ENCODE data around the gene FHIP1B.

Gene FHIP1B

GRCh38 chr11:6219359-6219758 is 15.1 kb downstream of the FHIP1B start:
- H3K9me3 ChIP-seq (ENCODE audit: control extremely low read depth in 1 of 5, control insufficient read depth in 4 of 5, insufficient read depth in 2 of 5, low read depth in 1 of 5, low read length in 4 of 5): no peaks in the 10 kb centered on the region
- DNase-seq: no peak
- H3K4me3 ChIP-seq (ENCODE audit: control insufficient read depth in 1 of 7, extremely low read depth in 1 of 7, insufficient read depth in 4 of 7, low read depth in 2 of 7, low read length in 6 of 7): no peak overlapping the region
- H3K27me3 ChIP-seq (replicated peaks in 2 of 5; ENCODE audit: control insufficient read depth in 4 of 5, insufficient read depth in 5 of 5, low read length in 4 of 5): no peaks in the 10 kb centered on the region
- CTCF ChIA-PET: no interaction called here
- peaks cover 0 to 2% (median 0%) of the 10 kb centered on the region in 4 experiments for H3K4me1 ChIP-seq (ENCODE audit: control extremely low read depth in 1 of 4, control insufficient read depth in 4 of 4, insufficient read depth in 4 of 4, low read length in 3 of 4)
- no peak overlapping the region for H3K27ac ChIP-seq (ENCODE audit: insufficient read depth in 1 of 2, low read depth in 1 of 2, low read length in 2 of 2, poor library complexity in 1 of 2, severe bottlenecking in 2 of 2)
- POLR2A ChIA-PET: no interaction called here
- peaks cover 14 to 89% (median 63%) of the 10 kb centered on the region in 4 experiments for H3K36me3 ChIP-seq (ENCODE audit: control insufficient read depth in 4 of 4, insufficient read depth in 4 of 4, low read length in 3 of 4)
- 100% methylated on average over 1 of the region's 2 CpGs for WGBS (ENCODE audit: insufficient coverage)

GRCh38 chr11:6217722-6218121 is 16.7 kb downstream of the FHIP1B start:
- peaks cover 21 to 84% (median 58%) of the 10 kb centered on the region in 4 experiments for H3K36me3 ChIP-seq (ENCODE audit: control insufficient read depth in 4 of 4, insufficient read depth in 4 of 4, low read length in 3 of 4)
- no peak overlapping the region for H3K27ac ChIP-seq (ENCODE audit: insufficient read depth in 1 of 2, low read depth in 1 of 2, low read length in 2 of 2, poor library complexity in 1 of 2, severe bottlenecking in 2 of 2)
- CTCF ChIA-PET: no interaction called here

GRCh38 chr11:6216501-6216900 is 17.9 kb downstream of the FHIP1B start:
- DNase-seq: no peak
- CTCF ChIA-PET: interaction anchor here (1.3 to 1.9 kb wide), 2 partner anchors 13 kb away, joined by 5 to 6 read pairs; no protein-coding TSS in a partner anchor
- Histone ChIP-seq H3K4me3 (ENCODE audit: control insufficient read depth in 1 of 7, extremely low read depth in 1 of 7, insufficient read depth in 4 of 7, low read depth in 2 of 7, low read length in 6 of 7) (no peak overlapping the region), H3K27ac (ENCODE audit: insufficient read depth in 1 of 2, low read depth in 1 of 2, low read length in 2 of 2, poor library complexity in 1 of 2, severe bottlenecking in 2 of 2) (no peak overlapping the region), H3K9me3 (ENCODE audit: control extremely low read depth in 1 of 5, control insufficient read depth in 4 of 5, insufficient read depth in 2 of 5, low read depth in 1 of 5, low read length in 4 of 5) (no peaks in the 10 kb centered on the region), H3K36me3 (ENCODE audit: control insufficient read depth in 4 of 4, insufficient read depth in 4 of 4, low read length in 3 of 4) (peaks cover 14 to 81% (median 50%) of the 10 kb centered on the region in 4 experiments), H3K4me1 (ENCODE audit: control extremely low read depth in 1 of 4, control insufficient read depth in 4 of 4, insufficient read depth in 4 of 4, low read length in 3 of 4) (peaks cover 0 to 2% (median 0%) of the 10 kb centered on the region in 4 experiments), H3K27me3 (replicated peaks in 2 of 5; ENCODE audit: control insufficient read depth in 4 of 5, insufficient read depth in 5 of 5, low read length in 4 of 5) (no peaks in the 10 kb centered on the region)
- POLR2A ChIA-PET: no interaction called here
- 100% methylated on average over 1 of the region's 4 CpGs for WGBS (ENCODE audit: insufficient coverage)

More at GRCh38 chr11:6217722-6218121, 16.7 kb downstream of the FHIP1B start:
- no peaks in the 10 kb centered on the region for H3K27me3 ChIP-seq (replicated peaks in 2 of 5; ENCODE audit: control insufficient read depth in 4 of 5, insufficient read depth in 5 of 5, low read length in 4 of 5)
- H3K9me3 ChIP-seq (ENCODE audit: control extremely low read depth in 1 of 5, control insufficient read depth in 4 of 5, insufficient read depth in 2 of 5, low read depth in 1 of 5, low read length in 4 of 5): no peaks in the 10 kb centered on the region
- POLR2A ChIA-PET: no interaction called here
- no peak overlapping the region for H3K4me3 ChIP-seq (ENCODE audit: control insufficient read depth in 1 of 7, extremely low read depth in 1 of 7, insufficient read depth in 4 of 7, low read depth in 2 of 7, low read length in 6 of 7)
- DNase-seq: no peak
- peaks cover 0 to 2% (median 0%) of the 10 kb centered on the region in 4 experiments for H3K4me1 ChIP-seq (ENCODE audit: control extremely low read depth in 1 of 4, control insufficient read depth in 4 of 4, insufficient read depth in 4 of 4, low read length in 3 of 4)
- 91% methylated on average over 17 of the region's 19 CpGs for WGBS (ENCODE audit: insufficient coverage)

- CTCF ChIA-PET: no interaction called here
- Histone ChIP-seq H3K4me3 (ENCODE audit: control insufficient read depth in 1 of 7, extremely low read depth in 1 of 7, insufficient read depth in 4 of 7, low read depth in 2 of 7, low read length in 6 of 7) (no peak overlapping the region), H3K4me1 (ENCODE audit: control extremely low read depth in 1 of 4, control insufficient read depth in 4 of 4, insufficient read depth in 4 of 4, low read length in 3 of 4) (peaks cover 0 to 2% (median 0%) of the 10 kb centered on the region in 4 experiments), H3K36me3 (ENCODE audit: control insufficient read depth in 4 of 4, insufficient read depth in 4 of 4, low read length in 3 of 4) (peaks cover 8 to 85% (median 57%) of the 10 kb centered on the region in 4 experiments), H3K27ac (ENCODE audit: insufficient read depth in 1 of 2, low read depth in 1 of 2, low read length in 2 of 2, poor library complexity in 1 of 2, severe bottlenecking in 2 of 2) (no peak overlapping the region), H3K27me3 (replicated peaks in 2 of 5; ENCODE audit: control insufficient read depth in 4 of 5, insufficient read depth in 5 of 5, low read length in 4 of 5) (no peaks in the 10 kb centered on the region), H3K9me3 (ENCODE audit: control extremely low read depth in 1 of 5, control insufficient read depth in 4 of 5, insufficient read depth in 2 of 5, low read depth in 1 of 5, low read length in 4 of 5) (no peaks in the 10 kb centered on the region)
- POLR2A ChIA-PET: no interaction called here
- DNase-seq: no peak
- WGBS (ENCODE audit: insufficient coverage): 98% methylated on average over 6 of the region's 10 CpGs
These were observed 19.9 kb downstream of the FHIP1B start for GRCh38 chr11:6214530-6214929.

GRCh38 chr11:6210274-6210955 is 24.0 kb downstream of the FHIP1B start:
- Histone ChIP-seq H3K9me3 (ENCODE audit: control extremely low read depth in 1 of 5, control insufficient read depth in 4 of 5, insufficient read depth in 2 of 5, low read depth in 1 of 5, low read length in 4 of 5) (no peaks in the 10 kb centered on the region), H3K27ac (ENCODE audit: insufficient read depth in 1 of 2, low read depth in 1 of 2, low read length in 2 of 2, poor library complexity in 1 of 2, severe bottlenecking in 2 of 2) (no peak overlapping the region), H3K36me3 (ENCODE audit: control insufficient read depth in 4 of 4, insufficient read depth in 4 of 4, low read length in 3 of 4) (peaks cover 7 to 55% (median 33%) of the 10 kb centered on the region in 4 experiments), H3K4me1 (ENCODE audit: control extremely low read depth in 1 of 4, control insufficient read depth in 4 of 4, insufficient read depth in 4 of 4, low read length in 3 of 4) (no peaks in the 10 kb centered on the region), H3K27me3 (replicated peaks in 2 of 5; ENCODE audit: control insufficient read depth in 4 of 5, insufficient read depth in 5 of 5, low read length in 4 of 5) (no peaks in the 10 kb centered on the region), H3K4me3 (ENCODE audit: control insufficient read depth in 1 of 7, extremely low read depth in 1 of 7, insufficient read depth in 4 of 7, low read depth in 2 of 7, low read length in 6 of 7) (no peak overlapping the region)
- CTCF ChIA-PET: no interaction called here
- WGBS (ENCODE audit: insufficient coverage): 97% methylated on average over 8 of the region's 9 CpGs
- no peak for DNase-seq
- POLR2A ChIA-PET: no interaction called here

- Histone ChIP-seq H3K4me1 (ENCODE audit: control extremely low read depth in 1 of 4, control insufficient read depth in 4 of 4, insufficient read depth in 4 of 4, low read length in 3 of 4) (no peaks in the 10 kb centered on the region), H3K4me3 (ENCODE audit: control insufficient read depth in 1 of 7, extremely low read depth in 1 of 7, insufficient read depth in 4 of 7, low read depth in 2 of 7, low read length in 6 of 7) (no peak overlapping the region), H3K27ac (ENCODE audit: insufficient read depth in 1 of 2, low read depth in 1 of 2, low read length in 2 of 2, poor library complexity in 1 of 2, severe bottlenecking in 2 of 2) (no peak overlapping the region), H3K36me3 (ENCODE audit: control insufficient read depth in 4 of 4, insufficient read depth in 4 of 4, low read length in 3 of 4) (peaks cover 7 to 55% (median 34%) of the 10 kb centered on the region in 4 experiments), H3K27me3 (replicated peaks in 2 of 5; ENCODE audit: control insufficient read depth in 4 of 5, insufficient read depth in 5 of 5, low read length in 4 of 5) (no peaks in the 10 kb centered on the region), H3K9me3 (ENCODE audit: control extremely low read depth in 1 of 5, control insufficient read depth in 4 of 5, insufficient read depth in 2 of 5, low read depth in 1 of 5, low read length in 4 of 5) (no peaks in the 10 kb centered on the region)
- CTCF ChIA-PET: no interaction called here
- DNase-seq: no peak
- POLR2A ChIA-PET: no interaction called here
- 98% methylated on average over 12 of the region's 12 CpGs for WGBS (ENCODE audit: insufficient coverage)
These were observed 24.6 kb downstream of the FHIP1B start for GRCh38 chr11:6209801-6210200.

- Histone ChIP-seq H3K9me3 (ENCODE audit: control extremely low read depth in 1 of 5, control insufficient read depth in 4 of 5, insufficient read depth in 2 of 5, low read depth in 1 of 5, low read length in 4 of 5) (no peaks in the 10 kb centered on the region), H3K27ac (ENCODE audit: insufficient read depth in 1 of 2, low read depth in 1 of 2, low read length in 2 of 2, poor library complexity in 1 of 2, severe bottlenecking in 2 of 2) (no peak overlapping the region), H3K36me3 (ENCODE audit: control insufficient read depth in 4 of 4, insufficient read depth in 4 of 4, low read length in 3 of 4) (peaks cover 0 to 32% (median 21%) of the 10 kb centered on the region in 4 experiments), H3K4me3 (ENCODE audit: control insufficient read depth in 1 of 7, extremely low read depth in 1 of 7, insufficient read depth in 4 of 7, low read depth in 2 of 7, low read length in 6 of 7) (no peak overlapping the region), H3K27me3 (replicated peaks in 2 of 5; ENCODE audit: control insufficient read depth in 4 of 5, insufficient read depth in 5 of 5, low read length in 4 of 5) (no peaks in the 10 kb centered on the region), H3K4me1 (ENCODE audit: control extremely low read depth in 1 of 4, control insufficient read depth in 4 of 4, insufficient read depth in 4 of 4, low read length in 3 of 4) (peaks cover 0 to 5% (median 0%) of the 10 kb centered on the region in 4 experiments)
- ChIA-PET POLR2A (interaction anchor here (0.6 kb wide), 1 partner anchor 466 kb away, joined by 5 read pairs; no protein-coding TSS in a partner anchor), CTCF (interaction anchor here (1.4 kb wide), 1 partner anchor 9 kb away, joined by 5 read pairs; no protein-coding TSS in a partner anchor)
- no peak for DNase-seq
- 89% methylated on average over 3 of the region's 3 CpGs for WGBS (ENCODE audit: insufficient coverage)
These were observed 27.8 kb downstream of the FHIP1B start for GRCh38 chr11:6206456-6207180.
